ENCODE data around the gene RPRD2.

RPRD2 gene

DNA sequence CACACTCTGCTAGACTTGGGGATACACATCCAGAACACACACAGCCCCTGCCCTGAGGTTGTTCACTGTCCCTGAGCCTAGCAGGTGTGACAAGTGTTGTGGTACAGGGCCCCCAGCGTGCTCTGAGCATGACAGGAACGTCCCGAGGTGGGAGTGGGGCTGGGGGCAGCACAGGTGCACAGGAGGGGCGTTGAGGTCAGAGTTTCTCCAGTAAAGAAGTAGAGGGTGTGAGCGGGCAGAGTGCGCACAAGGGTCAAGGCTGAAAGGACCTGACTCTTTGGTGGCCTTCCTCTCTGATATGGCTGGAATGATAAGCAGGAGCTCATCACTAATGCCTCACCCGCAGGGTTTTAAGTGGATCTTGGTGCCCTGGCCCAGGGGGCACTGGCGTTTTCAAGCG is 150.3 kb downstream of the RPRD2 start:
- no peak for DNase-seq (ENCODE audit: low read depth in 2 of 2)

DNA sequence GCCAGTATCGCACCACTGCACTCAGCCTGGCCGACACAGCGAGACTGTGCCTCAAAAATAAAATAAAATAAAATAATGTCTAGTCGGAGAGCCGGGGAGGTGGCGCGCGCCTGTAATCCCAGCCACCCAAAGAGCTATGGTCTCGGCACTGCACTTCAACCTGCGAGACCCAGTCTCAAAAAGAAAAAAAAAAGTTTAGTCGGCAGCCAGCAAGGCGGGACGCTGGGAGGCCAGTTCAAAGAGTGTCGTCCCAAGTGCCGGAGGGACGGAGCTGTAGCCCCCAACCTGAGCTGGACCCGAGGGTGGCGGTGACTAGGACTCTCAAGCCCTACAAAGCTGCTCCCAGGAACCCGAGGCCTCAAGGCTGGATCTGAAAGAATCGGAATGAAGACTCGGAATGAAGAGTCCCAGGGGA is 151.0 kb downstream of the RPRD2 start:
- DNase-seq (ENCODE audit: low read depth in 2 of 2) = no peak

GRCh38 chr1:150515328-150516049 is 151.5 kb downstream of the RPRD2 start, which contains the start of gene FALEC:
Gene FALEC, plus strand, starts transcription at chr1:150515752.
- peak; percentile 81 to 90 for DNase-seq (ENCODE audit: low read depth in 2 of 2)

- no peak for DNase-seq (ENCODE audit: low read depth in 2 of 2)
These were observed 152.2 kb downstream of the RPRD2 start for GRCh38 chr1:150516050-150516591.

DNA sequence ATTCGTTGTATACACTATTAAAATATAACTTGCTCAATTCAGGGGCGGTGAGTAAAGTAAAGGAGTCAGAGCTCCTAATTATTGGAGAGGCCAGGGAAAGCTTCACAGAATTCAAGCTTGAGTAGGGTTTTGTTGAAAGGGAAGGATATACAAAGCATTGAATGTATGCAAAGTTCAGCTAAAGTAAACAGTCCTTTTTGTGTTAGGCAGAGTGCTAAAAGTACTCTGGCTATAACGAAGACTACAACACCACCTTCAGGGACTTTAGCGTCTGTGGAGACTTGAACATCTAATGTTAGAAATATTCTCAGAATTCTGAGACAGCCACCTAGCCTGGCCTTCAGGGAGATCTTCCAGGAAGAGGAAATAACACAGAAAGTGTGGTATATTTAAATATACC is 152.7 kb downstream of the RPRD2 start:
- no peak for DNase-seq (ENCODE audit: low read depth in 2 of 2)

DNA sequence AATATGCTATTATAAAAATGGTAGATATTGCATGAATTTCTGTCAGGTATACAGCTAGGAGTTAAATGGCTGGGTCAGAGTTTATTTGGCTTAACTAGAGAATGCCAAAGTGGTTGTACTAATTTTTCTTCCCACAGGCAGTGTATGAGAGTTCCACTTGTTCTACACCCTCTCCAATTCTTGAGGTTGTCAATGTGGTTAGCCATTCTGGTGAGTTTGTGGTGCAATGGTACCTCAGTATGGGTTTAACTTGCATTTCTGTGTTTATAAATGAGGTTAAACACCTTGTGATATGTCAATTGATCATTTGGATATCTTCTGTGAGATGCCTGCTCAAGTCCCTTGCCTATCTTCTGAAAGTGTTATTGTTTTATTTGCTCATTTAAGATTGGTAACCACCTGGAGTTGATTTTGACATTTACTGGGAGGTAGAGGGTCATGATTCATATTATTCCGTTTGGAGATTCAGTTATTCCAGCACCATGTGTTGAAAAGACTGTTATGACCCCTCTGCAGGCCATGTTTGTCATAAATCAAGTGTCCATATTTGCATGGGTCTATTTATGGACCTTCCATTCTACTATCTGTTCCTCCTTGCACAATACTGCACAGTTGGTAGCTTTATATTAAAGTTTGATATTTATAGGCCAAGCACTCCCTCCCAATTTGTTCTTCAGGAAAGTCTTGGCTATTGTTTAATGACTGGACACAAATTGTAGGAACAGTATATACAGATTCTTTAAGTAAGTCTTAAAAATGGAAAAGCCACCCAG is 157.4 kb downstream of the RPRD2 start:
- DNase-seq (ENCODE audit: low read depth in 2 of 2) = no peak

DNA sequence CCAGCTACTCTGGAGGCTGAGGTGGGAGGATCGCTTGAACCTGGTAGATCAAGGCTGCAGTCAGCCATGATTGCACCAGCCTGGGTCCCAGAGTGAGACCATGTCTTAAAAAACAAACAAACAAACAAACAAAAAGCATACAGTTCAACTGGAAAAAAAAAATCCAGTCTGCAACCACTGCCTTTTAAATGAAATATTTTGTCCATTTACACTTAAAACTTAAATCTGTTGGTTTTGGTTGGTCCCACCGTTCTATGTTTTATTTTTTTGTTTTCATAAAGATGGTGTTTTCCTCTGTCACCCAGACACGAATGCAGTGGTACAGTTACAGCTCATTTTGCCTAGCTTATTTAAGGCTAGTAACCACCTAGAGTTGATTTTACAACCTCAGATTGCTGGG is 161.4 kb downstream of the RPRD2 start:
- no peak for DNase-seq (ENCODE audit: low read depth in 2 of 2)

All from activated CD4-positive, alpha-beta T cell treated with anti-CD3 and anti-CD28 coated beads for 24 hours (primary cell).